Measurements from ENCODE around the gene SP9. TPM values are rescaled to one million over a fixed set of nuclear protein-coding genes. Genes with fewer than 3 reads are reported as not detected.

Gene SP9
- total RNA-seq, 4 donors from 2014 or later: not detected

GRCh38 chr2:174328961-174329715, 5.6 kb upstream of the SP9 start:
- Histone ChIP-seq H3K4me1 (peaks cover 0 to 47% (median 24%) of the 10 kb centered on the region in 3 donors), H3K36me3 (no peaks in the 10 kb centered on the region), H3K27me3 (peaks cover 99% of the 10 kb centered on the region), H3K9me3 (no peaks in the 10 kb centered on the region), H3K27ac (no peak overlapping the region), H3K4me3 (no peak overlapping the region)
- TF ChIP-seq EP300 (IDR thresholded peaks at IDR 0.05): no peak
- no peak for TF ChIP-seq POLR2A (IDR thresholded peaks at IDR 0.05)
- TF ChIP-seq POLR2AphosphoS5 (IDR thresholded peaks at IDR 0.05): no peak
- no peak for TF ChIP-seq CTCF (IDR thresholded peaks at IDR 0.05)
- WGBS, 2 donors (ENCODE audit: low coverage in 1 of 2): 26 to 27% methylated on average over 12 to 16 of the region's 16 CpGs
- ATAC-seq: no peak

GRCh38 chr2:174330945-174331594, 3.7 kb upstream of the SP9 start:
- Histone ChIP-seq H3K9me3 (peaks cover 0 to 4% (median 0%) of the 10 kb centered on the region in 3 donors), H3K4me3 (no peak overlapping the region), H3K36me3 (no peaks in the 10 kb centered on the region), H3K4me1 (peaks cover 0 to 64% (median 30%) of the 10 kb centered on the region in 3 donors), H3K27ac (no peak overlapping the region), H3K27me3 (peaks cover 100% of the 10 kb centered on the region)
- WGBS, 2 donors (ENCODE audit: low coverage in 1 of 2): 12 to 17% methylated on average over 10 to 15 of the region's 16 CpGs
- TF ChIP-seq POLR2A (IDR thresholded peaks at IDR 0.05) (no peak), EP300 (IDR thresholded peaks at IDR 0.05) (no peak), CTCF (IDR thresholded peaks at IDR 0.05) (no peak), POLR2AphosphoS5 (IDR thresholded peaks at IDR 0.05) (no peak)
- ATAC-seq: no peak

GRCh38 chr2:174331595-174332216, 3.0 kb upstream of the SP9 start:
- Histone ChIP-seq H3K36me3 (no peaks in the 10 kb centered on the region), H3K27me3 (peaks cover 100% of the 10 kb centered on the region), H3K4me1 (peaks cover 0 to 64% (median 31%) of the 10 kb centered on the region in 3 donors), H3K4me3 (no peak overlapping the region), H3K9me3 (peaks cover 0 to 4% (median 0%) of the 10 kb centered on the region in 3 donors), H3K27ac (no peak overlapping the region)
- 20 to 22% methylated on average over 11 of the region's 11 CpGs for WGBS, 2 donors (ENCODE audit: low coverage in 1 of 2)
- TF ChIP-seq POLR2AphosphoS5 (IDR thresholded peaks at IDR 0.05): no peak
- no peak for TF ChIP-seq CTCF (IDR thresholded peaks at IDR 0.05)
- no peak for TF ChIP-seq EP300 (IDR thresholded peaks at IDR 0.05)
- no peak for TF ChIP-seq POLR2A (IDR thresholded peaks at IDR 0.05)
- no peak for ATAC-seq

GRCh38 chr2:174332217-174332963, 2.4 kb upstream of the SP9 start:
- H3K27me3 ChIP-seq: peaks cover 100% of the 10 kb centered on the region
- H3K4me1 ChIP-seq: peaks cover 0 to 64% (median 28%) of the 10 kb centered on the region in 3 donors
- TF ChIP-seq CTCF (IDR thresholded peaks at IDR 0.05) (no peak), POLR2AphosphoS5 (IDR thresholded peaks at IDR 0.05) (no peak), EP300 (IDR thresholded peaks at IDR 0.05) (no peak), POLR2A (IDR thresholded peaks at IDR 0.05) (no peak)
- ATAC-seq: no peak
- WGBS, 2 donors (ENCODE audit: low coverage in 1 of 2): 9 to 19% methylated on average over 11 to 28 of the region's 31 CpGs
- no peak overlapping the region for H3K27ac ChIP-seq
- peaks cover 0 to 4% (median 0%) of the 10 kb centered on the region in 3 donors for H3K9me3 ChIP-seq
- H3K36me3 ChIP-seq: no peaks in the 10 kb centered on the region
- H3K4me3 ChIP-seq: no peak overlapping the region

Measured in gastroesophageal sphincter (tissue), 4 donors.